GM18868 (cell line): ENCODE results near the gene CACNA2D1.
A peak's percentile ranks its signal among the peaks of the same experiment; 100 is the strongest.

Experiments
- ATAC-seq: cut with Tn5 transposase; IDR thresholded peaks from one replicate; pipeline ENCODE4 v1.9.1; 2021; ENCODE audit warnings: mild to moderate bottlenecking, moderate library complexity; ENCODE audit not compliant: unreplicated experiment

CACNA2D1 gene

GRCh38 chr7:82235713-82236112, 207.9 kb downstream of the CACNA2D1 start:
- no peak for ATAC-seq

- ATAC-seq = peak; percentile 66
These were observed 209.0 kb downstream of the CACNA2D1 start for GRCh38 chr7:82234457-82235049.

GRCh38 chr7:82230811-82231581, 212.6 kb downstream of the CACNA2D1 start:
- ATAC-seq = no peak

GRCh38 chr7:82229164-82229563, 214.4 kb downstream of the CACNA2D1 start:
- no peak for ATAC-seq

- no peak for ATAC-seq
These were observed 217.4 kb downstream of the CACNA2D1 start for GRCh38 chr7:82226191-82226590.

GRCh38 chr7:82224529-82224928, 219.0 kb downstream of the CACNA2D1 start:
- ATAC-seq = no peak

- ATAC-seq = no peak
These were observed 220.0 kb downstream of the CACNA2D1 start for GRCh38 chr7:82223580-82223979.

- ATAC-seq = no peak
These were observed 222.4 kb downstream of the CACNA2D1 start for GRCh38 chr7:82221152-82221674.

- ATAC-seq = no peak
These were observed 231.1 kb downstream of the CACNA2D1 start for GRCh38 chr7:82212466-82212865.

- no peak for ATAC-seq
These were observed 232.2 kb downstream of the CACNA2D1 start for GRCh38 chr7:82211333-82211732.

- ATAC-seq = no peak
These were observed 233.0 kb downstream of the CACNA2D1 start for GRCh38 chr7:82210416-82211184.

GRCh38 chr7:82209179-82209747, 234.3 kb downstream of the CACNA2D1 start:
- ATAC-seq = no peak

GRCh38 chr7:82204694-82205093, 238.9 kb downstream of the CACNA2D1 start:
- no peak for ATAC-seq

GRCh38 chr7:82202965-82203364, 240.6 kb downstream of the CACNA2D1 start:
- no peak for ATAC-seq

- ATAC-seq = no peak
These were observed 241.5 kb downstream of the CACNA2D1 start for GRCh38 chr7:82202107-82202506.

- no peak for ATAC-seq
These were observed 243.0 kb downstream of the CACNA2D1 start for GRCh38 chr7:82200601-82201000.

- ATAC-seq = no peak
These were observed 249.4 kb downstream of the CACNA2D1 start for GRCh38 chr7:82194016-82194643.

- ATAC-seq = no peak
These were observed 254.9 kb downstream of the CACNA2D1 start for GRCh38 chr7:82188636-82189035.

- ATAC-seq = no peak
These were observed 258.1 kb downstream of the CACNA2D1 start for GRCh38 chr7:82185443-82185842.

- no peak for ATAC-seq
These were observed 259.9 kb downstream of the CACNA2D1 start for GRCh38 chr7:82183634-82184033.

GRCh38 chr7:82179311-82179710, 264.3 kb downstream of the CACNA2D1 start:
- ATAC-seq = no peak
